CD4-positive, alpha-beta T cell treated with Interleukin-21 for 1 hour (primary cell): Measurements from ENCODE around the gene FAH.
A peak's percentile ranks its signal among the peaks of the same experiment; 100 is the strongest.
"Not testable (repeated sequence)": the region's sequence is repeated elsewhere in the genome, so short reads cannot be mapped to it uniquely, and the experiment has no call there.

Source experiments
- DNase-seq: peaks from one replicate; pipeline ENCODE4 v3.0.0-alpha.2; 2020

The FAH gene

DNA sequence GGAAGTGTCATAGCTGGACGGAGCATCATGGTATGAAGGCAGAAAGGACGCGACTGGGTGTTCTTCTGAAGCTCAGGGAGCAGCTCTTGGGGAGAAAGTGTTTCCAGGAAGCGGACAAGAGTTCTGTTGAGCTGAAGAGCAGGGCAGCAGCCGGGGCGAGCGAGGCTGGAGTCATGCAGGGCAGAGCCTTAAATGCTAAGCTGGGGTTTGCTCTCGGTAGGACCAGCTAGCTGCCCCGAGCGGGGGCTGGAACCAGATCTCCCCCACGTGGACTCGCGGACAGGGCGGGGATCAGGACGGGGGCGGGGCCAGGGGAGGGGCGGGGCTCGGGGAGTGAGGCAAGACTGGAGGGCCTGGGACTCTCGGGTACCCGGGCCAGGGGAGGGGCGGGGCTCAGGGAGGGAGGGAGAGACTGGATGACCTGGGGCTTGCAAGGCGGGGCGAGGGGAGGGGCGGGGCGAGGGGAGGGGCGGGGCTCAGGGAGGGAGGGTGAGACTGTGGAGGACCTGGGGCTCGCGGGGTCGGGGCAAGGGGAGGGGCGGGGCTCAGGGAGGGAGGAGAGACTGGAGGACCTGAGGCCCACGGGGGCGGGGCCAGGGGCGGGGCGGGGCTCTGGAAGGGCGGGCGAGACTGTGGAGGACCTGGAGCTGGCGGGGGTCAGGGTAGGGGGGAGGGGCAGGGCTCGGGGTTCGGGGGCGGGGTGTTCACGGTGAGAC is 461 bp upstream of the FAH start:
- peak; percentile 95 for DNase-seq

DNA sequence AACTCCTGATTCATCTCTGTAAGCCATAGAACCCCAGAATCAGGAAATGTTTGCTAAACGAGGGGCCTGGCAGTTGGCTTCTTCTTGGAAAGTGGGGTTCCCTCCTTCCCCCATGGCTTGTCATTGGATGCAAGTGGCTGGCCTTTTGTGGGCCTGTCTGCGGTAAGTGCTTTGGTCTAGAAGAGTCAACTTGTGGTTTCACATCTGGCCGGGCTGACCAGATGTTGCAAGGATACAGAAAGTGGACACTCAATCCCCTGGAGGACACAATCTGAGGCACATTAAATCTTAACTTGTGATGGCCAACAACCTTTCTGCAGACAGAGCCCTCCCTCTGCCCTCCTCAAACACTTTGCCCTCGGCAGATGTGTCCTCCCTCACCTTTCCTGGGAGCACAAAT is 1.1 kb downstream of the FAH start:
- no peak for DNase-seq

DNA sequence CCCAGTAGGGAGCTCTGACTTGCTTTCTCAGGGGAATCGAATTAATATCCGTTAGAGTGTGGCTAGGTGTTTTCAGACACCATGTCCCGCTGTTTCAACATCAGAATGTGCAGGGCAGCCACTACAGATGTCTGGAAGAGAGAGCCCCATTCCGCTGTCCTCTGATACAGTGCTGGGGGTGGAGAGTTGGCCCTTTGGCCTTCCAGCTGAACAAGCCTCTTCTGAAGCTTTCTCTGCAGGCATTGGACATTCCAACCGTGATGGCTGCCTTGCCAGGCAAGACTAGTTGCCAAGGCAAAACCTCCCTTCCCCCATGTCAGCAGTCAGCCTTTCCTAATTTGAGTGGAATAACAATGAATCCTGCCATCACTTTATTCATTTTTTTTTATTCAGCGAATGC is 1.5 kb downstream of the FAH start:
- no peak for DNase-seq

DNA sequence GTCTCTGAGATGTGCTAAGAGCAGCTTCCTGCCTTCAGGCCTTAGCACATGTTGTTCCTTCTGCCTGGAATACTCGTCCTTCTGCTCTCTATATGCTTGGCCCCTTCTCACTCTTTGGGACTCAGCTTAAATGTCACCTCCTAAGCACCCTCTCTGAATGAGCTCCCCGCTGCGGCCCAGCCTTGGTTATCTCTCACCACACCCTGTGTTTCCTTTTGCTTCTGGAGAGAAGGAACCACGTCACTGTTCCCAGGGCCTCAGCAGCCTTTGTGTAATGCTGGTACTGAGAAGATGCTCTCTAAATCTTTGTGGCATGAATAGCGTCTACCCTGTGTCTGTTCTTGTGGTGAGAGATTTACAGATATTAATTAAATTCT is 2.2 kb downstream of the FAH start:
- DNase-seq, result no peak

DNA sequence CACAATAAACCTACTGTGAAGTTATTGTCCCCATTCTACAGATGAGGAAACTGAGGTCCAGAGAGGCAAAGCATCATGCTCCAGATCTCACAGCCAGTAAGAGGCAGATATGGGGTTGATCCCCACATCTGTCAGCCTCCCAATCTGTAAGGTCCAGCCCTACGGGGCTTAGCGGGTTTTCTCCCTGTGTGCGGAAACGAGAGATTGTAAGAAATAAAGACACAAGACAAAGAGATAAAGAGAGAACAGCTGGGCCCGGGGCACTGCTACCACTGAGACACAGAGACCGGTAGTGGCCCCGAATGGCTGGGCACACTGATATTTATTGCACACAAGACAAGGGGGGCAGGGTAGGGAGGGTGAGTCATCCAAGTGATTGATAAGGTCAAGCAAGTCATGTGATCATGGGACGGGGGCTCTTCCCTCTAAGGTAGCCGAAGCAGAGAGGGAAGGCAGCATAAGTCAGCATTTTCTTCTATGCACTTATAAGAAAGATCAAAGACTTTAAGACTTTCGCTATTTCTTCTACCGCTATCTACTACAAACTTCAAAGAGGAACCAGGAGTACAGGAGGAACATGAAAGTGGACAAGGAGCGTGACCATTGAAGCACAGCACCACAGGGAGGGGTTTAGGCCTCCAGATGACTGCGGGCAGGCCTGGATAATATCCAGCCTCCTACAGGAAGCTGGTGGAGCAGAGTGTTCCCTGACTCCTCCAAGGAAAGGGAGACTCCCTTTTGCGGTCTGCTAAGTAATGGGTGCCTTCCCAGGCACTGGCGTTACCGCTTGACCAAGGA is 2.8 kb downstream of the FAH start:
- DNase-seq, result not testable (repeated sequence)

DNA sequence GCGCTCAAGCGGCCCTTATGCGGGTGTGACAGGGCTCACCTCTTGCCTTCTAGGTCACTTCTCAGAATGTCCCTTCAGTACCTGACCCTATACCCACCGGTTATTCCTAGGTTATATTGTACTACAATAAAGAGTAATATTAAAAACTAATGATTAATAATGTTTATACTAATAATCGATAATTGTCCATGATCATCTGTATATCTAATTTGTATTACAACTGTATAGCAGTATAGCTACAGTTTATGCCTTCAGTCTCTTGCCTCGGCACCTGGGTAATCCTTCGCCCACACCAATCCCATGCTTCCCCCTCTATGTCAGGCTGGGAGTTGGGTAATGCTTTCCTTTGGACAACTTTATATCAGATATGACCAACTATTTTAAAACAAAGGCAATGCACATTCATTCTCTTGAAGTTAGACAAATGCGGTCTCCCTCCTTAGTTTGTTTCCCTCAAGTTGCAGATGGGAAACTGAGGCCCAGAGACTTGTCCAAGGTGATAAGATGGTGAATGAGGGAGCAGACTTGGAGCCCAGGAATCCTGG is 3.4 kb downstream of the FAH start:
- no peak for DNase-seq

DNA sequence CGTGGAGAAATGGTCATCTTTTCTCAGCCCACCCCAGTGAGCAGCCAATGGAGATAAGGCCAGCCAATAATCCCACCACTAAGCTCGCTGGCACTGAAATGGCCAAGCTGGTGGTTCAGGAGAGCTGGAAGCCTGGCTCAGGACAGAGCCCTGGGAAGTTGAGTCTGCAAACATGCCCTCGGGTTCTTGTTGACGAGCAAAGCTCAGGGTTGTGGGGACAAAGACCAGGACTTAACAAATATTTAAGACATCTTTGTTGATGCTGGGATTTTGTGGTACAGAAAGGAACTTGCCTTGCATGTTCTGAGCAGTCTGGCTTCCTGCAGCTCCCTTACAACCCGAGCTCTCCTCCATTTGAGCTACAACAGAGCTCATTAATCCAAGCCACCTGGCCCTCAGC is 4.4 kb downstream of the FAH start:
- DNase-seq, result no peak

DNA sequence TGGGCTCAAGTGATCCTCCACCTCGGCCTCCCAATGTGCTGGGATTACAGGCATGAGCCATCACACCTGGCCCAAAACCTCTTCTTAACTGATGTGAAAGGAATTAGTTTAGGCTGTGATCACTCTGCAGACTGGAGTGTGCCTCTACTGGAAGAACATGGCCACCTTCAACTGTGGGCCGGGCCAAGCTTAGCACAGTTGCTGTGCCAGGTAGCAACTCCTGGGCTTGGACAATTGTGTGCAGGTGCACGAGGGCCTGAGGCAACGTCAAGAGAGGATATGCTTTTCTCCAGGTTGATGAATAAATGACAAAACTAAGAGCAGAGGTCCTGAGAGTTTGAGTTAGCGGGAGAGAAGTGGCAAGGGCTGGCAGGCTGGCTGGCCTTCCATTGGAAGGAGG is 6.5 kb downstream of the FAH start:
- no peak for DNase-seq

DNA sequence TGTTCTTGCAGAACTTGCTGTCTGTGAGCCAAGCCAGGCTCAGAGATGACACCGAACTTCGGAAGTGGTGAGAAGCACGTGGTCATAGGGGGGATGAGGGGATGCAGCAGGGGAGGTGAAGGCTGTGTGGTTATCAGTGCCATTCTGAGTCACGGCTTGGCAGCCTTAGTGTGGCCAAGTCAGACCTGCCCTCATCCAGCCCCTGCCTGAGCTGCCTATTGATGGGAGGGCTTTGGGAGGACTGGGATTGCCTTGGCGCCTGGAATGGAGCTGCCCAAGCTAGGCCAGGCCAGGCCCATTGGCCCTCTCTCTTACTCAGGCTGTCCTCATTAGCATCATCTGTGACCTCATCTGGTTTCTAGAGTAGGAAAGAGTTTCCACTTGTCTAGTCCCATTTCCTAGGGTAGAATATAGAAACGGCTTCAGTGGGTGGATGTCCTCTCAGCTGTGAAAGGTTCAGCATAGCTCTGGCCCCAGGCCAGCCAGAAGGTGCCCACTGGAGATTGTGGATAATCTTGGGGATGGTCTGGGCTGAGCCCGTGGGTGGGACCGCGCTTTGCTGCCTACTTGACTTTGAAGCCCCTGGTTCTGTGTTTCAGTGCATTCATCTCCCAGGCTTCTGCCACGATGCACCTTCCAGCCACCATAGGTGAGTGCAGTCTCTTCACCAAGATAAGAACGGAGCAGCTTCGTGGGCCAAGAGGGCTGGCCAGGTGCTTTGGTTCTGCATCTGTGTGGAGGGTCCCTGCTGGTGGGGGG is 7.2 kb downstream of the FAH start:
- no peak for DNase-seq

DNA sequence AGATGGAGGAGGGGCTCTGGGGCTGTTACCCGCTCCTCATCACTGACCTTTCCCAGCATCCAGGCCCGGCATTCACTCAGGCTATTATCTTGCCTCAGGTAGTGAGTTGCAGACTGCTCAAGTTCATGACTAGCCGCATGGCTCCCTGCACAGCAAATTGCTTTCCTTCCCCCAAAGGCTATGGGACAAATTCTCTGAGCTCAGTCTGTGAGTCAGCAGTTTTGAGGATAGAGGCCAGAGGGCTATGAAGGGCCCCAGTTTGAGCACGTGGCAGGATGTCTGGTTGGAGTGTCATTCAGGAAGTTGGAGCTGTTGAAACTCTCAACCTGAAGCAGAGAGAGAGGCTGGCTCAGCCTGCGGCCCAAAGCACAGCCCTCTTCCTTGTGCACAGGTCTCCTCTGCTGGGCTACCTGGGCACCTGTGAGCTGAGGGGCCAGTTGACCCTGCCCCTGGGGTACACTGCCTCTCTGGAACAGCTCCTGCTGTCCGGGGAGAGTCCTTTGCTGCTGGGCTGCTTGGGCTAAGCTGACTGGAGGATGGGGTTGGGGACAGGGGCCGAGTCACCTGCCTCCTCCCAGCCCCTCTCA is 7.9 kb downstream of the FAH start:
- peak; percentile 38 for DNase-seq

DNA sequence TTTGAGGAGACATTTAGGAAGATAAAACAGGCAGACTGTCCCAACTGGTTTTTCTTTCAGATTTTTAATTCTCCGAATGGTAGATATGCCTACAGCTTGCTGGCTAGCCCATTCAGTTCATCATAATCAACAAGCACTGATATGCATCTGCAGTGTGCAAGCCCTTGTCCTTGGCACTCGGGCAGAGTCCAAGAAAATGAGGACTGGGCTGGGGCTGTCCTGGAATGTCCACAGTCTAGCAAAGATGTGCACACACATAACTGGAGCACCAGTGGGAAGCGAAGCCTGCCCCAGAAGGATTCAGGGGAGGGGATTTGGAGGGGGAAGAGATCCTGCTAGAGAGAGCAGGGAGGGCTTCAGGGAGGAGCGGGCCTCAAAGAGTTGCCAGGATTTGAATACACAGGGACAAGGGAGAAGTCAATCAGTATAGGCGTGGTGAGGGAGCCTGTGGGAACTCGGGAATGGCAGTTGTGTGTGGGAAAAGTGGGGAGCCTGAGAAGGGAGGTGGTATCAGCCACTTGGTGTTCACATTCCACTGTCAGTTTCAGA is 8.7 kb downstream of the FAH start:
- no peak for DNase-seq

DNA sequence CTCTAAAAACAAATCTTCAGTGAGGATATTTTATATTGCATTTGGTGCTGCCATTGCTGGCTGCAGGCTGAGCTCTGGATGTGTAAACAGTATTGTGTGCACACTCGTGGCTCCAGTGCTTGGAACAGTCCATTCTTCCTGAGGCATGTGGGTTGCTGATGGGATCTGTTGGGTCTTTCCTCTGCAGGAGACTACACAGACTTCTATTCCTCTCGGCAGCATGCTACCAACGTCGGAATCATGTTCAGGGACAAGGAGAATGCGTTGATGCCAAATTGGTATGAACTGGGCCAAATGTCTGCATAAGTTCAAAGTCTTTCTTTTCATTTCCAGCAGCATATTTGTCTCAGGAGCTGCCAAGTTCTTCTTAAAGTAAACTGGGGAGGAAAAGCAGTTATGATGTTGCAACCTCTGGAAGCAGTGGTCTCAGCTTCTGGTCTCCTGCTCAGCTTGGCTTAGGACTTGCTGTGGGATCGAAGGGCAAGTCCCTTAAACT is 9.3 kb downstream of the FAH start:
- no peak for DNase-seq

DNA sequence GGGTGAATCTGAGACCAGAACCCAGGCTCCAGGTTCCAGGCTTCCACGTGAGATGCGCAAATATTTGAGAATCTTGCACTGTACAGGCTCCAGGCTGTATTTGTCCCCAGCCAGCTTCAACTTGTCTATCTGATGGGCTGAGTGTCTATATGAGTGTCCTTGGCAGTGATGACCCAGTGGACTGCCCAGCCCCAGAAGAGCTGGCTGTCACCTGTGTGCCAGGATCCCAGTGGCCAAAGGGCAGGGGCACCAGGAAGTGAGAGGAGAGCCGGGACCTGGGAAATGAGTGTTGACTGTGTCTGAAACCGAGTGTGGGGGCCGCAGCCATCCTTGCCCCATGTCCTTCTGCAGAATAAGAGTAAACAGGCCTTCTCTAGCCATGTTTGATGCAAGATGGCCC is 10.4 kb downstream of the FAH start:
- no peak for DNase-seq

DNA sequence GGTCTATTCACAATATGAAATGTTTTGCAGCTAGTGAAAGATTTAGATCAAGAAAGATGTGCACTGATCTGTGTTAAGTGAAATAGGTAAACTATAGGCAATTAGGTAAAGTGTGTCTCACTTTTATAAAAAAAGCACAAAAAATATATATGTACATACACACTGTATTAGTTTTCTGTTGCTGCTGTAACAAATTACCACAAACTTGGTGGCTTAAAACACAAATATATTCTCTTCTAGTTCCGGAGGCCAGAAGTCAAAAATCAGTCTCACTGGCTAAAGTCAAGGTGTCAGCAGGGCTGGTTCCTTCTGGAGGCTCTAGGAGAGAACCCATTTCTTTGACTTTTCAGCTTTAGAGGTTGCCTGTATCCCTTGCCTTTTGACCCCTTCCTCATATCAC is 11.1 kb downstream of the FAH start:
- DNase-seq, result no peak

DNA sequence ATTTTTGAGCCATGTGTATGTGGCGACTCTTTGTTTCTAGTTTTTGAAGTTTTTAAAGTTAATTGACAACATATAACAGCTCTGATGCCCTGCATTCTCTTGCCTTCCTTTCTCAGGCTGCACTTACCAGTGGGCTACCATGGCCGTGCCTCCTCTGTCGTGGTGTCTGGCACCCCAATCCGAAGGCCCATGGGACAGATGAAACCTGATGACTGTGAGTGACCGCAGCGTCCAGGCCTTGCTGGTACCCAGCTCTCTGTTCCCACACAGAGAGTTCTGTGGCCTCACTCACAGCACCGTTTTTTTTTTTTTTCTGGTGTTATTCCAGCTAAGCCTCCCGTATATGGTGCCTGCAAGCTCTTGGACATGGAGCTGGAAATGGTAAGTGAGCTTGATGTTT is 15.1 kb downstream of the FAH start:
- DNase-seq, result no peak

DNA sequence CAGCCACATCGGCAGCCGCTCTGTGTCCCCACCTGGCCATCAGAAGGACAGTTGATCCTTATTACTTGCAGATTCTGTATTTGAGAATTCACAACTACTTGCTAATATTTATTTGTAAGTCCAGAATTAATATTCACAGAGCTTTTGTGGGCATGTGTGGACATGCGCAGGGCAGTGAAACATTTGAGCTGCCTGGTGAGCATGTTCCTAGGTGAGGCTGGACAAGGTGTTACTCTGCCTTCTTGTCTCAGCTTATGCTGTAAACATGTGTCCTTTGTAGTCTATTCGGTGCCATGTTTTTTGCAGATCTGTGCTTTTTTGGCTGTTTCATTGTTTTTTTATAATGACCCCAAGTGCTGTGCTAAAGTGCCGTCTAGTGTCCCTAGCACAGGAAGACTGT is 15.6 kb downstream of the FAH start:
- DNase-seq, result no peak

DNA sequence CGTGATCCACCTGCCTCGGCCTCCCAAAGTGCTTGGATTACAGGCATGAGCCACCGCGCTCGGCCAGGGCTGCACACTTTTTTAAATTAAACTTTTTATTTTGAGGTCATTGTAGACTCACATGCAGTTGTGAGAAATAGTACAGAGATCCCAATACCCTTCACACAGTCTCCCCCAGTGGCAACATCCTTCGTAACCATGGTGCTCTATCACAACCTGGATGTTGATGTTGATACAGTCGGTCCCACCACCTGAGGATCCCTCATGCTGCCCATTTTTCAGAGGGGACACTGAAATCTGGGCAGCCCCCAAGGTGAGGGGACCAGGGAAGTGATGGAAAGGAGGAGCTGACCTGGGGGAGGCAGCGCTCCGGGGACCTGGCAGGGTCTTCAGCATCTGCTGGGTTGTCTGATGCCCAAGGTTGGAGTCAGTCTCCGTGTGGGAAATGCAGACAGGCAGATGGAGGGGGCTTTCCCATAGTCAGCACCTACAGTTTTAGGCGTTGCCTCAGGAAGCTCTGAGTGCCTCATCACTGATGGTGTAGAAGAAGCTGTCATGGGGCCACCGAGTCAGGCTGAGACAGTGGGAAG is 17.1 kb downstream of the FAH start:
- DNase-seq, result no peak

DNA sequence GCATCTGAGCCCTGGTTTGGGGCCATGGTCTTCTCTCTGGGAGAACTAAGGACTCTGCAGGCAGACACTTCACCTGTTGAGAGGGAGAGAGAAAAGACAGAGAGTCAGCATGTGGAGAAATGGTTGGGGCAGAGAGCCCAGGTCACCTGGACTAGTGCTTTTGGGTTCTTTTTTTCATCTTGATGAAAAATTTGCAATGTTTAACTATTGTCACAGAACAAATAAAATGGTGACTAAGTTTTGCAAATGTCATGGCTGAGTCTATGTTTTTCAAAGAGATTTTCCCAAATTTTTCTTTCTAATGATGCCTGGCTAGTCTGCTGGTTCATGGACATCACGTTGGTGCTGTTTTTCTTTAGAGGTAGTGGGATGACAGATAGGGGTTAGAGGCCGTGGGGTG is 17.8 kb downstream of the FAH start:
- no peak for DNase-seq

DNA sequence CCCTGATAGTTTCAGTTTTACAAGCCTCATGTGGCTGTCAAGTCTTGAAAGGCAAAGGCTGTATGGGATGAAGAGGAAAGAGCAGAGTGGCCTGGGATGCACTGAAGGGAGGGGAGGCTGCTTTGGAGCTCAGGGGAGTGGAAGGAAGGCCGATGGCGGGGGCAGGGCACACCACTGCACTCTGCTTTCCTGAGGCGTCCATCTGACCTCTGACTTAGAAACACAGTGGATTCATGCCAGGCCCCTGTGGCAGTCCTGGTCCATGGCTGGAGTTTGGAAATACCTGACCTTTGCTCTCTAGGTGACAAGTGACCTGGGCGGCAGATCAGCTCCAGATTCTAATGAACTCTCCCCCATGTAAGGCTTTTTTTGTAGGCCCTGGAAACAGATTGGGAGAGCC is 19.0 kb downstream of the FAH start:
- no peak for DNase-seq

DNA sequence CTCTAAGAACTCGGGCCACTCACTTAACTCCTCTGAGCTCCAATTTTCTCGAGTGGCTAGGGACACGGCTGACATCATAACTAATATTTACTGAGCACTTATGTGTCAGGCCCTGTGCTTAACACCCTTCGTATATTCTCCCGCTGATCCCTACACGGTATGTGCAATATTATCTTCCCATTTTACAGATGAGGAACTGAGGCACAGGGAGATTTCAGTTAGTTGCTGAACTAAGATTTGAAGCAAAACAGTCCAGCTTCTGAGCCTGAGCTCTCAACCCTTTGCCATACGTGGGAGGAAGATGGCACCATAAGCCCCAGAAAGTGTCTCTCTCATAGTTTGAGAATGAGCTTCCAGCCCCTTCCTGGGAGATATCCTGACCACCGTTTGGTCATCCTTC is 19.6 kb downstream of the FAH start:
- no peak for DNase-seq

DNA sequence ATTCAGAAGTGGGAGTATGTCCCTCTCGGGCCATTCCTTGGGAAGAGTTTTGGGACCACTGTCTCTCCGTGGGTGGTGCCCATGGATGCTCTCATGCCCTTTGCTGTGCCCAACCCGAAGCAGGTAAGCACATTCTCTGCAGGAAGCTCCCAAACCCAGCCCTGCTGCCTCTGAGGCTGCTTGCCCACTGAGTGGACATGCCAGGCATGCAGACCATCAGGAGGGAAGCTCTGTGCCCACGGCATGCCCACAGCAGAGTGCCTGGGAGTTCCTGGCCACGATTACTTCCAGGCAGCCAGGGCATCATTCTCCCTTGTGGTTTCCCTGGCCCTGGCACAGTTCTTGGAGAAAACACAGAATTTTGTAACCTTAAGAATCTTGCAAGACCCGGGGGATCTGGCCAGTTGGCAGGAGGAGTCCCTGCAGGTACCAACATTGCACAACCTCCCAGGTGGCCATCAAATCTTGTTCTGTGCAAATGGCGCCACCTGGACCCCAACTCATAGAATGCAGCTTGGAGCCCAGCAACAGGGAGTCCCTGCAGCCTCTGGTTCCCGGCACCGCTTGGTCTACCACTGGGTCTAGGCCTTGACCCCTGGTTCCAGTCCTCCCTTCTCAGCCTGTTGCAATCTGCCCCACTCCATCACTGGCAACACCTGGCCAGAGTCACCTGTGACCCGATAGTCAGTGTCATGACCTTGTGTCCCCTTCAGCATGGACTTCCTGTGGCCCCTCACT is 20.4 kb downstream of the FAH start:
- peak; percentile 71 for DNase-seq
